Fibroblast of lung (primary cell): ENCODE data around the gene PLEKHM2. TPM values are rescaled to one million over a fixed set of nuclear protein-coding genes. Genes with fewer than 3 reads are reported as not detected.

Source experiments
- DNase-seq, 2 donors: peaks; one replicate each; pipeline versions ENCODE4 v3.0.0 to v3.0.0-alpha.2; 2010; ENCODE audit warnings: low read depth in 2 of 2
- H2AFZ ChIP-seq: 2 replicates; pipeline ENCODE4 v1.5.1; 2012; ENCODE audit warnings: low read length, control low read depth, inconsistent platforms
- H3K27ac ChIP-seq: 2 replicates; pipeline ENCODE4 v1.5.1; 2011; ENCODE audit warnings: low read length, control low read depth; ENCODE audit not compliant: insufficient read depth
- H3K27me3 ChIP-seq: 2 replicates; pipeline ENCODE4 v1.5.1; 2011; ENCODE audit warnings: mild to moderate bottlenecking, low read length; ENCODE audit not compliant: control insufficient read depth, insufficient read depth
- H3K36me3 ChIP-seq: 2 replicates; pipeline ENCODE4 v1.5.1; 2011; ENCODE audit warnings: low read length; ENCODE audit not compliant: control insufficient read depth, insufficient read depth
- H3K4me1 ChIP-seq: 2 replicates; pipeline ENCODE4 v1.5.1; 2011; ENCODE audit warnings: low read length; ENCODE audit not compliant: control insufficient read depth, insufficient read depth; ENCODE audit errors: extremely low read depth
- H3K4me2 ChIP-seq: 2 replicates; pipeline ENCODE4 v1.5.1; 2011; ENCODE audit warnings: low read length, control low read depth; ENCODE audit not compliant: insufficient read depth; ENCODE audit errors: extremely low read depth
- H3K4me3 ChIP-seq, 4 experiments: fragments of 200-600 bp in 1 of 4; sonication (generic) in 1 of 4; replicated peaks in 1 of 4; 2 replicates each; pipeline ENCODE4 v1.5.1; 2011 to 2016; ENCODE audit warnings: low read length in 4 of 4, low read depth in 3 of 4, mild to moderate bottlenecking in 3 of 4, control low read depth in 2 of 4, inconsistent platforms in 1 of 4, mixed read lengths in 1 of 4; ENCODE audit not compliant: insufficient read depth in 1 of 4; ENCODE audit errors: control extremely low read depth in 1 of 4
- H3K79me2 ChIP-seq: 2 replicates; pipeline ENCODE4 v1.5.1; 2012; ENCODE audit warnings: mild to moderate bottlenecking, low read length, inconsistent platforms; ENCODE audit not compliant: control insufficient read depth, insufficient read depth
- H3K9ac ChIP-seq: 2 replicates; pipeline ENCODE4 v1.5.1; 2011; ENCODE audit warnings: mild to moderate bottlenecking, low read length, control low read depth; ENCODE audit not compliant: insufficient read depth
- H3K9me3 ChIP-seq: 2 replicates; pipeline ENCODE4 v1.5.1; 2012; ENCODE audit warnings: low read depth, low read length; ENCODE audit not compliant: control insufficient read depth, insufficient read depth
- H4K20me1 ChIP-seq: 2 replicates; pipeline ENCODE4 v1.5.1; 2011; ENCODE audit warnings: low read length; ENCODE audit not compliant: control insufficient read depth, insufficient read depth; ENCODE audit errors: extremely low read depth
- CTCF ChIP-seq, 2 donors: IDR thresholded peaks in 1 of 2; conservative IDR thresholded peaks in 1 of 2; 1 replicate in 1 of 2; 2 replicates in 1 of 2; pipeline ENCODE4 v1.5.1; 2011 to 2012; ENCODE audit warnings: low read length in 2 of 2, control low read depth in 1 of 2, inconsistent platforms in 1 of 2, low read depth in 1 of 2, mild to moderate bottlenecking in 1 of 2
- EZH2 ChIP-seq: IDR thresholded peaks from 2 replicates; pipeline ENCODE4 v1.5.1; 2012; ENCODE audit warnings: low read length, control low read depth, mild to moderate bottlenecking; ENCODE audit errors: missing control alignments
- polyA plus RNA-seq, 2 donors: library from polyadenylated mRNA; depleted of rRNA in 1 of 2; stranded (reverse) in 1 of 2; unstranded in 1 of 2; fragments of >200 nt; gene quantifications; 2 replicates each; pipeline ENCODE4 v1.2.1, GENCODE V29; 2011 to 2012; ENCODE audit warnings: missing spikeins in 1 of 2
- total RNA-seq: library from RNA; depleted of rRNA; stranded (reverse); fragments of >200 nt; gene quantifications from 2 replicates; pipeline ENCODE4 v1.2.1, GENCODE V29; 2014

The PLEKHM2 gene
- total and polyA plus RNA-seq, 2 donors (not counting 1 experiment from before 2014, with no cell fraction given): 27.3 to 94.6 TPM

GRCh38 chr1:15737324-15738319 is 53.5 kb downstream of the PLEKHM2 start:
- Histone ChIP-seq H3K4me1 (no peaks in the 10 kb centered on the region), H2AFZ (no peak overlapping the region), H3K9ac (no peak overlapping the region), H3K4me2 (no peak overlapping the region), H3K27ac (no peak overlapping the region), H4K20me1 (no peaks in the 10 kb centered on the region), H3K4me3 (no peak overlapping the region), H3K27me3 (no peaks in the 10 kb centered on the region), H3K79me2 (no peaks in the 10 kb centered on the region), H3K36me3 (peaks cover 17% of the 10 kb centered on the region), H3K9me3 (no peaks in the 10 kb centered on the region)
- no peak for TF ChIP-seq EZH2
- no peak for TF ChIP-seq CTCF (conservative IDR thresholded peaks at IDR 0.05 in 1 of 2, IDR thresholded peaks at IDR 0.05 in 1 of 2; ENCODE audit: low read depth in 1 of 2, low read length in 2 of 2)
- DNase-seq: no peak

- no peak overlapping the region for H3K4me2 ChIP-seq
- no peak for TF ChIP-seq EZH2
- no peak for TF ChIP-seq CTCF (conservative IDR thresholded peaks at IDR 0.05 in 1 of 2, IDR thresholded peaks at IDR 0.05 in 1 of 2; ENCODE audit: low read depth in 1 of 2, low read length in 2 of 2)
- no peaks in the 10 kb centered on the region for H3K79me2 ChIP-seq
- H2AFZ ChIP-seq: no peak overlapping the region
- no peak for DNase-seq
- H3K9me3 ChIP-seq: no peaks in the 10 kb centered on the region
- no peaks in the 10 kb centered on the region for H4K20me1 ChIP-seq
- H3K27ac ChIP-seq: no peak overlapping the region
- no peak overlapping the region for H3K4me3 ChIP-seq
- H3K9ac ChIP-seq: no peak overlapping the region
- H3K4me1 ChIP-seq: no peaks in the 10 kb centered on the region
- H3K36me3 ChIP-seq: peaks cover 12% of the 10 kb centered on the region
- H3K27me3 ChIP-seq: no peaks in the 10 kb centered on the region
Measured at GRCh38 chr1:15738416-15739113, 54.4 kb downstream of the PLEKHM2 start.

DNA sequence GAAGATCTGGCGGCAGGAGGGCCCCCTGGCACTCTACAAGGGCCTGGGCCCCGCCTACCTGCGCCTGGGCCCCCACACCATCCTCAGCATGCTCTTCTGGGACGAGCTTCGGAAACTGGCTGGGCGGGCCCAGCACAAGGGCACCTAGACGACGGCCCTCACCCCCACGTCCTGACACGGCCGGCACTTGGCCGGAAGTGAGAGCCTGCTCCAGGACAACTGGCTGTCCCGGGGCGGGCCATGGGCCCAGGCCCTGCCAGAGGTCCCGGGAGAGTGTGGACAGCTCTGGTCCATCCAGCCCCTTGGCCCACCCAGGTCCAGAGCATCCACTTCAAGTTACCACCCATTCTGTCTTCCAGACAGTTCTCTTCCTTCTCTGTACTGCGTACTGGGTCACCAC is 55.1 kb downstream of the PLEKHM2 start:
- no peak for DNase-seq
- peaks cover 5% of the 10 kb centered on the region for H3K36me3 ChIP-seq

More for the DNA sequence above, 55.1 kb downstream of the PLEKHM2 start:
- no peak for TF ChIP-seq EZH2
- no peak for TF ChIP-seq CTCF (conservative IDR thresholded peaks at IDR 0.05 in 1 of 2, IDR thresholded peaks at IDR 0.05 in 1 of 2; ENCODE audit: low read depth in 1 of 2, low read length in 2 of 2)
- no peaks in the 10 kb centered on the region for H3K9me3 ChIP-seq
- H2AFZ ChIP-seq: no peak overlapping the region
- no peak overlapping the region for H3K4me2 ChIP-seq
- no peak overlapping the region for H3K4me3 ChIP-seq
- H4K20me1 ChIP-seq: no peaks in the 10 kb centered on the region
- no peak overlapping the region for H3K27ac ChIP-seq
- no peaks in the 10 kb centered on the region for H3K27me3 ChIP-seq
- H3K79me2 ChIP-seq: no peaks in the 10 kb centered on the region
- H3K9ac ChIP-seq: no peak overlapping the region
- H3K4me1 ChIP-seq: no peaks in the 10 kb centered on the region
